H9 (cell line): ENCODE results near the gene KIAA1671. TPM values are rescaled to one million over a fixed set of nuclear protein-coding genes. Genes with fewer than 3 reads are reported as not detected.

Source experiments
- DNase-seq: peaks from one replicate; pipeline ENCODE4 v3.0.0-alpha.2; 2017
- H2AFZ ChIP-seq: one replicate; pipeline ENCODE4 v1.6.1; 2013; ENCODE audit warnings: mild to moderate bottlenecking, low read length, control low read depth, moderate library complexity
- H2AK5ac ChIP-seq: 2 replicates; pipeline ENCODE4 v1.6.1; 2013; ENCODE audit warnings: low read length, control low read depth, mixed read lengths; ENCODE audit not compliant: insufficient read length
- H2BK120ac ChIP-seq: one replicate; pipeline ENCODE4 v1.6.1; 2013; ENCODE audit warnings: low read depth, mild to moderate bottlenecking, low read length, control low read depth, inconsistent platforms; ENCODE audit not compliant: poor library complexity, severe bottlenecking
- H2BK12ac ChIP-seq: 2 replicates; pipeline ENCODE4 v1.6.1; 2013; ENCODE audit warnings: low read length, control low read depth, mixed read lengths, low read depth; ENCODE audit not compliant: insufficient read length
- H2BK15ac ChIP-seq: 2 replicates; pipeline ENCODE4 v1.6.1; 2013; ENCODE audit warnings: low read depth, low read length, control low read depth
- H2BK20ac ChIP-seq: one replicate; pipeline ENCODE4 v1.6.1; 2013; ENCODE audit warnings: low read depth, mild to moderate bottlenecking, low read length, control low read depth, inconsistent platforms; ENCODE audit not compliant: poor library complexity, severe bottlenecking
- H2BK5ac ChIP-seq: 2 replicates; pipeline ENCODE4 v1.6.1; 2013; ENCODE audit warnings: low read length, control low read depth, mixed read lengths; ENCODE audit not compliant: insufficient read length
- H3K14ac ChIP-seq: 2 replicates; pipeline ENCODE4 v1.6.1; 2013; ENCODE audit warnings: low read length, control low read depth; ENCODE audit not compliant: insufficient read depth
- H3K18ac ChIP-seq: 2 replicates; pipeline ENCODE4 v1.6.1; 2013; ENCODE audit warnings: low read depth, mild to moderate bottlenecking, mixed read lengths, low read length, control low read depth; ENCODE audit not compliant: insufficient read length
- H3K23ac ChIP-seq: 2 replicates; pipeline ENCODE4 v1.6.1; 2013; ENCODE audit warnings: low read length, control low read depth, mixed read lengths, low read depth; ENCODE audit not compliant: insufficient read length
- H3K23me2 ChIP-seq: 2 replicates; pipeline ENCODE4 v1.6.1; 2013; ENCODE audit warnings: low read depth, mild to moderate bottlenecking, mixed read lengths, low read length, control low read depth; ENCODE audit not compliant: insufficient read length, poor library complexity, severe bottlenecking
- H3K27ac ChIP-seq: 2 replicates; pipeline ENCODE4 v1.5.1; 2013; ENCODE audit warnings: low read length, control low read depth, mixed read lengths, low read depth; ENCODE audit not compliant: insufficient read length
- H3K27me3 ChIP-seq: 2 replicates; pipeline ENCODE4 v1.6.1; 2013; ENCODE audit warnings: low read length, control low read depth, inconsistent platforms; ENCODE audit not compliant: insufficient read depth
- H3K4ac ChIP-seq: 2 replicates; pipeline ENCODE4 v1.6.1; 2013; ENCODE audit warnings: low read depth, mild to moderate bottlenecking, control low read depth, inconsistent platforms, low read length, moderate library complexity
- H3K4me1 ChIP-seq: 2 replicates; pipeline ENCODE4 v1.6.1; 2013; ENCODE audit warnings: low read length, control low read depth, inconsistent platforms; ENCODE audit not compliant: insufficient read depth
- H3K4me2 ChIP-seq: 2 replicates; pipeline ENCODE4 v1.6.1; 2013; ENCODE audit warnings: low read length, control low read depth, mixed read lengths; ENCODE audit not compliant: insufficient read length, insufficient read depth
- H3K56ac ChIP-seq: 2 replicates; pipeline ENCODE4 v1.6.1; 2013; ENCODE audit warnings: low read depth, mild to moderate bottlenecking, mixed read lengths, low read length, control low read depth; ENCODE audit not compliant: insufficient read length
- H3K79me1 ChIP-seq: 2 replicates; pipeline ENCODE4 v1.6.1; 2013; ENCODE audit warnings: low read depth, mild to moderate bottlenecking, moderate library complexity, low read length, control low read depth, inconsistent platforms; ENCODE audit not compliant: insufficient read depth, poor library complexity, severe bottlenecking
- H3K79me2 ChIP-seq: 2 replicates; pipeline ENCODE4 v1.6.1; 2013; ENCODE audit warnings: low read length, control low read depth, inconsistent platforms; ENCODE audit not compliant: insufficient read depth
- H3K9ac ChIP-seq: 2 replicates; pipeline ENCODE4 v1.6.1; 2013; ENCODE audit warnings: low read length, control low read depth, mixed read lengths; ENCODE audit not compliant: insufficient read length; ENCODE audit errors: extremely low read depth
- H3K9me3 ChIP-seq: one replicate; pipeline ENCODE4 v1.6.1; 2013; ENCODE audit warnings: low read depth, low read length, inconsistent platforms; ENCODE audit not compliant: control insufficient read depth
- H3T11ph ChIP-seq: one replicate; pipeline ENCODE4 v1.6.1; 2013; ENCODE audit warnings: mild to moderate bottlenecking, low read length, control low read depth, inconsistent platforms
- H4K20me1 ChIP-seq: one replicate; pipeline ENCODE4 v1.6.1; 2013; ENCODE audit not compliant: control insufficient read depth, insufficient read length, insufficient read depth
- H4K5ac ChIP-seq: 2 replicates; pipeline ENCODE4 v1.6.1; 2013; ENCODE audit warnings: low read depth, mild to moderate bottlenecking, mixed read lengths, low read length, control low read depth; ENCODE audit not compliant: insufficient read length
- H4K8ac ChIP-seq: replicated peaks from 2 replicates; pipeline ENCODE4 v1.6.1; 2013; ENCODE audit warnings: low read length, control low read depth, mixed read lengths, low read depth; ENCODE audit not compliant: insufficient read length
- H4K91ac ChIP-seq: 2 replicates; pipeline ENCODE4 v1.6.1; 2013; ENCODE audit warnings: low read depth, mild to moderate bottlenecking, moderate library complexity, mixed read lengths, low read length, control low read depth; ENCODE audit not compliant: insufficient read length
- H3K27ac Mint-ChIP-seq, 3 experiments: 2 replicates in 2 of 3; 3 replicates in 1 of 3; pipeline ENCODE4 v1.8.0; 2020 to 2021; ENCODE audit warnings: mixed read lengths in 3 of 3, mild to moderate bottlenecking in 1 of 3, moderate library complexity in 1 of 3
- H3K27me3 Mint-ChIP-seq: 2 replicates; pipeline ENCODE4 v1.8.0; 2021; ENCODE audit warnings: low read depth, mild to moderate bottlenecking, moderate library complexity, mixed read lengths
- H3K36me3 Mint-ChIP-seq, 3 experiments: 2 replicates in 2 of 3; 3 replicates in 1 of 3; pipeline ENCODE4 v1.8.0; 2020 to 2021; ENCODE audit warnings: low read depth in 3 of 3, mixed read lengths in 3 of 3; ENCODE audit not compliant: insufficient read depth in 1 of 3
- H3K4me1 Mint-ChIP-seq, 2 experiments: 2 replicates each; pipeline ENCODE4 v1.8.0; 2020; ENCODE audit warnings: mixed read lengths in 2 of 2
- H3K4me3 Mint-ChIP-seq, 2 experiments: 2 replicates in 1 of 2; 3 replicates in 1 of 2; pipeline ENCODE4 v1.8.0; 2020 to 2021; ENCODE audit warnings: mild to moderate bottlenecking in 2 of 2, mixed read lengths in 2 of 2, moderate library complexity in 1 of 2
- H3K9me3 Mint-ChIP-seq, 2 experiments: 2 replicates in 1 of 2; 3 replicates in 1 of 2; pipeline ENCODE4 v1.8.0; 2020; ENCODE audit warnings: mild to moderate bottlenecking in 2 of 2, mixed read lengths in 2 of 2, moderate library complexity in 1 of 2
- CTCF ChIP-seq: fragments of 200-600 bp; sonication (generic); conservative IDR thresholded peaks from 3 replicates; pipeline ENCODE4 v1.8.0; 2021; ENCODE audit warnings: antibody characterized with exemption, mild to moderate bottlenecking
- WGBS: extraction: QIAGEN DNeasy Blood & Tissue Kit; methylation state at CpG from one replicate; pipeline ENCODE4 v1.1.7; 2013; ENCODE audit warnings: missing lambda C conversion rate, low lambda C conversion rate, mixed read lengths; ENCODE audit not compliant: insufficient read length; ENCODE audit errors: extremely low coverage; 5-methylcytosine and 5-hydroxymethylcytosine counted together
- total RNA-seq: library from RNA; stranded (reverse); gene quantifications from 2 replicates; pipeline ENCODE4 v1.2.1, GENCODE V29; 2021

Gene KIAA1671
- total RNA-seq, 1 experiment from 2014 or later, result 22.6 TPM

GRCh38 chr22:25096638-25097405, 144.3 kb downstream of the KIAA1671 start:
- no peaks in the 10 kb centered on the region for H3K9me3 ChIP-seq
- no peak overlapping the region for H4K5ac ChIP-seq
- no peak overlapping the region for H2BK12ac ChIP-seq
- no peak overlapping the region for H2BK20ac ChIP-seq
- H2AK5ac ChIP-seq, result no peak overlapping the region
- no CpG with 5 or more reads among the region's 17 CpGs for WGBS
- no peak for DNase-seq
- no peak overlapping the region for H3K9ac ChIP-seq
- H4K91ac ChIP-seq, result no peak overlapping the region
- H3K27me3 ChIP-seq, result no peaks in the 10 kb centered on the region
- H2BK15ac ChIP-seq, result no peak overlapping the region
- no peaks in the 10 kb centered on the region for H3K9me3 Mint-ChIP-seq
- no peak overlapping the region for H3K27ac ChIP-seq
- H3K79me1 ChIP-seq, result no peaks in the 10 kb centered on the region
- H3K4me2 ChIP-seq, result no peak overlapping the region
- H3K27me3 Mint-ChIP-seq, result no peaks in the 10 kb centered on the region
- no peak for TF ChIP-seq CTCF
- H3K4me3 Mint-ChIP-seq, result no peak overlapping the region
- H3K79me2 ChIP-seq, result no peaks in the 10 kb centered on the region
- H3K23me2 ChIP-seq, result no peaks in the 10 kb centered on the region
- H2BK5ac ChIP-seq, result no peak overlapping the region
- H2BK120ac ChIP-seq, result no peak overlapping the region
- H4K20me1 ChIP-seq, result no peaks in the 10 kb centered on the region
- no peaks in the 10 kb centered on the region; a peak in 1 of 7 replicates for H3K36me3 Mint-ChIP-seq
- H3K18ac ChIP-seq, result no peak overlapping the region
- no peak overlapping the region for H3K23ac ChIP-seq
- H3K14ac ChIP-seq, result no peak overlapping the region
- H3K4me1 ChIP-seq, result peaks cover 3% of the 10 kb centered on the region; the same call in 1 of the 2 replicates
- H4K8ac ChIP-seq, result no peak overlapping the region
- no peak overlapping the region for H2AFZ ChIP-seq
- no peak overlapping the region for H3K4ac ChIP-seq
- no peak overlapping the region for H3K56ac ChIP-seq
- H3T11ph ChIP-seq, result no peak overlapping the region
- H3K27ac Mint-ChIP-seq, result peak overlapping the region in 1 of 3 experiments; percentile 46; a peak in 3 of 7 replicates
- H3K4me1 Mint-ChIP-seq, result peaks cover 28 to 48% of the 10 kb centered on the region in 2 experiments
